ENCODE data around the gene PIM2. TPM values are rescaled to one million over a fixed set of nuclear protein-coding genes. Genes with fewer than 3 reads are reported as not detected.

PIM2 gene
- polyA plus RNA-seq, 1 experiment: 8.0 TPM

DNA sequence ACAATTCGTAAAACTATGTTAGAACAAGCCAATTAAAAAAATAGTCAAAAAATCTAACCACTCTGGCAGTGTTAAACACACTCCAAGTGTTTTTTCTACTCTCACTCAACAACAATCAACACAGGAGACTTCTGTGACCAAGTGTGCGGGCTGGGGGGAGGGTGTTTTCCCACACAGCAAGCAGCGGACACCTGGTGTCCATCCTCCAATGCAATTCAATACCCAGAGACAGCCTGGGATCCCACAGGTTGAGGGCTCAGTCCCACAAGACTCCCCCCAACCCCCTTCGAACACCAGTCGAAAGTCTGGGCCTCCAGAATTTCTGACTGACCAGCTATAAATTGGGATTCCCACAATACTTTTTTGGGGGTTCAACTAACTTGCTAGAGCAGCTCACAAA lies 8.3 kb upstream of the PIM2 start:
- H3K4me3 ChIP-seq (ENCODE audit: low read depth, low read length): no peak overlapping the region
- no peak for DNase-seq (ENCODE audit: low read depth)
- ChIA-PET POLR2A (no interaction called here), CTCF (interaction anchor here (0.7 kb wide), 1 partner anchor 9 kb away, joined by 4 read pairs; no protein-coding TSS in a partner anchor)
- TF ChIP-seq CTCF (IDR thresholded peaks at IDR 0.05; ENCODE audit: insufficient read depth, low read depth, low read length): no peak
- peaks cover 8% of the 10 kb centered on the region for H3K36me3 ChIP-seq (ENCODE audit: control insufficient read depth, insufficient read depth, low read length)
- no peaks in the 10 kb centered on the region for H3K27me3 ChIP-seq (ENCODE audit: control insufficient read depth, insufficient read depth, low read length)

- no peaks in the 10 kb centered on the region for H3K27me3 ChIP-seq (ENCODE audit: control insufficient read depth, insufficient read depth, low read length)
- H3K4me3 ChIP-seq (ENCODE audit: low read depth, low read length): no peak overlapping the region
- CTCF ChIA-PET: no interaction called here
- no peak for DNase-seq (ENCODE audit: low read depth)
- TF ChIP-seq CTCF (IDR thresholded peaks at IDR 0.05; ENCODE audit: insufficient read depth, low read depth, low read length): no peak
- POLR2A ChIA-PET: no interaction called here
- H3K36me3 ChIP-seq (ENCODE audit: control insufficient read depth, insufficient read depth, low read length): peaks cover 10% of the 10 kb centered on the region
Measured at GRCh38 chrX:48924270-48924669, 5.4 kb upstream of the PIM2 start.

DNA sequence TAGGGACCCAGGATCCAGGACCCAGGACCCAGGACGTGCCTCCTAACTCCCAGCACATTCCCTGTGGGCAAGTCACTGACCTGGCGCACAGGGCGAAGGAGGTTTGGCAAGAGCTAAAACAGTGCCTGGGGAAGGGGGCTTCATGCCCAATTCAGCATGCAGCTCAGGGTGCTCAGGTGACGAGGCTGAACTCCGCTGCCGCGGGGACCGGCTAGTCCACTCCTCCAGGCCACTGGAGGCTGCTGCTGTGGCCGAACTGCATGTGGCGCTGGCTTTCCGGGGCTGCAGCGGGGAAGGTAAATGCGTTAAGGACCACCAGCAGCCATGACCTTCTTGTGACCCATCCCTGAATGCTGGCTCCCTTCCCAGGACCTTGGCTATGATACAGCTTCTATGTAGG lies 4.9 kb upstream of the PIM2 start:
- CTCF ChIA-PET: no interaction called here
- H3K4me3 ChIP-seq (ENCODE audit: low read depth, low read length): no peak overlapping the region
- H3K36me3 ChIP-seq (ENCODE audit: control insufficient read depth, insufficient read depth, low read length): peaks cover 10% of the 10 kb centered on the region
- no peak for TF ChIP-seq CTCF (IDR thresholded peaks at IDR 0.05; ENCODE audit: insufficient read depth, low read depth, low read length)
- POLR2A ChIA-PET: no interaction called here
- H3K27me3 ChIP-seq (ENCODE audit: control insufficient read depth, insufficient read depth, low read length): no peaks in the 10 kb centered on the region
- DNase-seq (ENCODE audit: low read depth): no peak

- ChIA-PET POLR2A (no interaction called here), CTCF (interaction anchor here (1.1 kb wide), 1 partner anchor 123 kb away, joined by 3 read pairs; no protein-coding TSS in a partner anchor)
- no peak for TF ChIP-seq CTCF (IDR thresholded peaks at IDR 0.05; ENCODE audit: insufficient read depth, low read depth, low read length)
- Histone ChIP-seq H3K4me3 (ENCODE audit: low read depth, low read length) (no peak overlapping the region), H3K27me3 (ENCODE audit: control insufficient read depth, insufficient read depth, low read length) (no peaks in the 10 kb centered on the region), H3K36me3 (ENCODE audit: control insufficient read depth, insufficient read depth, low read length) (peaks cover 10% of the 10 kb centered on the region)
- DNase-seq (ENCODE audit: low read depth): no peak
Measured at GRCh38 chrX:48920718-48921104, 1.9 kb upstream of the PIM2 start.

DNA sequence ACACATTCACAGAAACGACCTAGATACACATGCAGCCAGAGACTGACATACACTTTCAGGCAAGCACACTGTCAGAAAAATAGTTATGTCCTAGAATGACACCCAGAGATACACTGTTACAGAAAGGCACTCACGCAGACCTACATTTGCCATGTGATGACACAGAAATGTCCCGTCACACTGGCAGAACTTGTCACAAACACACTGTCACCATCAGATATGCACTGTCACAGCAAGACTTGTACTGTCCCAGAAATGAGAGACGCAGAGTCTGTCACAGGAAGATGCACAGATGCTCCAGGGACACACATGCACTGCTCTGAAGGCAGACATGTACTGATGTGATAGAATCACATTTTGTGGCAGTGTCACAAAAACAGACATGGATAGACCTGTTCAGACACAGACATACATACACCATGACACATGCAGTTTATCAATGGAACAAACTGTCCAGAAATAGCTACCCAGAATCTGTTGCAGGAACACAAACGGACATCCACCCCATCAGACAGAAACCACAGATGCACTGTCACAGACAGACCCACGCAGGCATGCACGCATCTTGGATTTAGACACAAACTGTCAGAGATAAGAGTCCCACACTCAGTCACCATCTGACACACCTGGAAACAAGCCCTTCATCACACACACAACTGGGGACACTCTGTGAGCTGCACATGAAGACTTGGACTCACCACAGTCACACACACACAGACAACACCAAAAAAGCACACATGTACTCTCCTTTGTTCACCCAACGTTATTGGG lies 1.3 kb upstream of the PIM2 start:
- CTCF ChIA-PET: interaction anchor here (1.1 kb wide), 1 partner anchor 124 kb away, joined by 3 read pairs; no protein-coding TSS in a partner anchor
- POLR2A ChIA-PET: no interaction called here
- TF ChIP-seq CTCF (IDR thresholded peaks at IDR 0.05; ENCODE audit: insufficient read depth, low read depth, low read length): no peak
- H3K36me3 ChIP-seq (ENCODE audit: control insufficient read depth, insufficient read depth, low read length): peaks cover 10% of the 10 kb centered on the region
- no peak overlapping the region for H3K4me3 ChIP-seq (ENCODE audit: low read depth, low read length)
- no peak for DNase-seq (ENCODE audit: low read depth)
- H3K27me3 ChIP-seq (ENCODE audit: control insufficient read depth, insufficient read depth, low read length): no peaks in the 10 kb centered on the region
